Measurements from ENCODE around the gene NUDCD3.
"Not testable (repeated sequence)": the region's sequence is repeated elsewhere in the genome, so short reads cannot be mapped to it uniquely, and the experiment has no call there.

NUDCD3 gene

DNA sequence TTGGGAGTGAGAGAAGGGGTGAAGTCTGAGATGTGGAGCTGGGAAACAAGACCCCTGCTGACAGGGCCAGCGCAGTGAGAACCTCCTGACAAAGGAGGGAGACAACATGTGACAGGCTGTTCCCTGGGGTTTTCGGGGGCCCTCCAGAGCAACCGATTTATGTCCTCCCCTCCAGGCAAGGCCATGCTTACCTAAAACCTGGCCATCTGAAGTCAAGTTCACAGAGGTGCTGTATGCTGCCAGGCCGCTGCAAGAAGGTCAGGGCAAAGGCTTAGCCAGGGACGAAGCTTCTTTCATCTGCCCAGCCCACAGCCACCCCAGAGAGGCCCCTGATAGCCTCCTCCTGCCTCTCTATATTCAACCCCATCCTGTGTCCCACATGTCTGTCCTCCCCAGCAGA is 30.1 kb upstream of the NUDCD3 start:
- in situ Hi-C loops (cut with HindIII; ENCODE audit: low pct_ligation_motif_present, low pct_unique_long_range_greater_than_20kb, low sequenced_read_pairs), result no loop called here
- no peak for DNase-seq

- no peak for DNase-seq
- in situ Hi-C loops (cut with HindIII; ENCODE audit: low pct_ligation_motif_present, low pct_unique_long_range_greater_than_20kb, low sequenced_read_pairs), result no loop called here
Observed at GRCh38 chr7:44519546-44519945, 29.1 kb upstream of the NUDCD3 start.

- no peak for DNase-seq
- in situ Hi-C loops (cut with HindIII; ENCODE audit: low pct_ligation_motif_present, low pct_unique_long_range_greater_than_20kb, low sequenced_read_pairs), result no loop called here
Observed at GRCh38 chr7:44518761-44519160, 28.3 kb upstream of the NUDCD3 start.

DNA sequence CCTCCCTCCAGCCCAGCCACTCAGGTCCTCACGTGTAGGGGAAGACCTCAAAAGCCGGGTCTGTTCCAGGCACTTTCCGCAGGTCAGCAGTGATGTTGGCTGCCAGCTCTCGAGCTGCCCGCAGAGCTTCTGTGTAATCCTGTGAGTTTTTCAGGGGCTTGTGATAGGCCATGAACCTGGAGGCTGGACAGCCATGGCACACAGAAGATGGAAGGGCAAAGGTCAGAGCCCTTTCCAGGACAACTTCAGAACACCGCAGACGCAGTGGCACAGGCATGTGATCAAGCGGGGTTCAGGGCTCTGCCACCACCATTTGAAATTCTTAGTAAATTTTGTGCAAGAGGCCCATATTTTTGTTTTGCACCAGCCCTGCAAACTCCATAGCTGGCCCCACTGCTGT is 26.7 kb upstream of the NUDCD3 start:
- in situ Hi-C loops (cut with HindIII; ENCODE audit: low pct_ligation_motif_present, low pct_unique_long_range_greater_than_20kb, low sequenced_read_pairs), result no loop called here
- DNase-seq, result no peak

- in situ Hi-C loops (cut with HindIII; ENCODE audit: low pct_ligation_motif_present, low pct_unique_long_range_greater_than_20kb, low sequenced_read_pairs), result no loop called here
- DNase-seq, result no peak
Observed at GRCh38 chr7:44515590-44516268, 25.3 kb upstream of the NUDCD3 start.

DNA sequence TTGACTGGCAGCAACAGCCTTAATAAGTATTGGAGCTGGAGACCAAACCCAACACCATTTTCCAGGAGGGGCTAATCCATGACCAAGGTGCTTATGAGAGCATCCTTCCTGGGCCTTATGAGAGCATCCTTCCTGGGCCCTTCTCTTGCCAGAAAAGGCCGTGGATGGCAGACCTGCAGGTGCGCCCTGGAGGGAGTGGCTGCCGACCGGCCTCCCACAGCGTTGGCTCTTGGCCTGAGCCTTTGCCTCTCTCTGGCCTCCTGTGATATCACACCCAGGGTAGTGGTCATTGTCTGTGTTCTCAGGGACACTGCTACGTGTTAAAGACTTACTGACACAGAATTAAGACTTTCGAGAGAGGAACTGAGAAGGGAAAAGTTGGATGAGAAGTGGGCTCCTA is 22.3 kb upstream of the NUDCD3 start:
- DNase-seq, result no peak
- in situ Hi-C loops (cut with HindIII; ENCODE audit: low pct_ligation_motif_present, low pct_unique_long_range_greater_than_20kb, low sequenced_read_pairs), result no loop called here

DNA sequence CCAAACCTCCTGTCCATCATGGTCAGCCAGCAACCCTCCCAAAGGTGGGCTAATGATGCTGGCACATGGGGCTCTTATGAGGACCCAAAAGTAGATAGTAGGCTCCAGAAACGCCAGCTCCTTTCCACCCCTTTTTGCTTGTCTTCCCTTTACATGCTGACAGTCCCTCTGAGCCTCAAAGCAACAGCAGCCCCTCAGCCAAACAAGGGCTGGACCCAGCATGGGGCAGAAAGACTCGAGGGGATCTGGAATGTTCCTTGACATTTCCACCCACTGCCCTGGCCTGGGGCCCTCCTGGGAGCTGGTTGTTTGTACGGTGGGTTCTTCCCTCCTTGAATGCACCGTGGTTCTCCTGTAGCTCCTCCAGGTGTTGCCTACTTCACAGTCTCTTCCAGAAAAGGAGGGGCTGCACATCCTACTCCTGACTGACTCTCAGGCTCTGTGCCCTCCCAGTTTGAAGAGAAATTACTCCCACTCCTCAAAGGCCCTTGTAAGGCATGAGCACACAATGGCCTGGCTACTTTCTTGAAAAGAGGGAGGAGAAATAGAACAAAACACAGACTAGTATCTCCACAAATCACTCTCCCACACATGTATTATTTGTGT is 21.5 kb upstream of the NUDCD3 start:
- in situ Hi-C loops (cut with HindIII; ENCODE audit: low pct_ligation_motif_present, low pct_unique_long_range_greater_than_20kb, low sequenced_read_pairs), result no loop called here
- no peak for DNase-seq

DNA sequence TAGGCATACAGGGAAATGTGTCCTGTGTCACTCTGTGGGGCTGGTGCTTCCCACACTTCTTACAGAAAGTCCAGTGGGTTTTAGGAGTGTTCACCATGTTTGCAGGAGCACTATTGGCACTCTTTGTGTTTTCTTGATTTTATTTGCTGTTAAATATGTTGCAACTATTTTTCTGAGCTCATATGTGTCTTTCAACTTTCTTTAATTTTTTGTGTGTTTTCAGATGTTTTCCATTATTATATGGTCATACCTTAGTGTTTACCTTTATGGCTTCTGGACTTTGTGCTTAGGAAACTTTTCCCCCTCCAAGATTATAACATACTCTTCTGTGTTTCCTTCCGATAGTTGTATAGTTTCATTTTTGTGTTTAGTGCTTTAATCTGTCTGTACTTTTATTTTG is 20.8 kb upstream of the NUDCD3 start:
- DNase-seq, result no peak
- in situ Hi-C loops (cut with HindIII; ENCODE audit: low pct_ligation_motif_present, low pct_unique_long_range_greater_than_20kb, low sequenced_read_pairs), result no loop called here

- no peak for DNase-seq
- in situ Hi-C loops (cut with HindIII; ENCODE audit: low pct_ligation_motif_present, low pct_unique_long_range_greater_than_20kb, low sequenced_read_pairs), result no loop called here
Observed at GRCh38 chr7:44508328-44509030, 18.0 kb upstream of the NUDCD3 start.

- in situ Hi-C loops (cut with HindIII; ENCODE audit: low pct_ligation_motif_present, low pct_unique_long_range_greater_than_20kb, low sequenced_read_pairs), result not testable (repeated sequence)
Observed at GRCh38 chr7:44506592-44507288, 16.3 kb upstream of the NUDCD3 start.

GRCh38 chr7:44505595-44505994 is 15.1 kb upstream of the NUDCD3 start:
- in situ Hi-C loops (cut with HindIII; ENCODE audit: low pct_ligation_motif_present, low pct_unique_long_range_greater_than_20kb, low sequenced_read_pairs), result no loop called here
- DNase-seq, result no peak

More at GRCh38 chr7:44506592-44507288, 16.3 kb upstream of the NUDCD3 start:
- not testable (repeated sequence) for DNase-seq

DNA sequence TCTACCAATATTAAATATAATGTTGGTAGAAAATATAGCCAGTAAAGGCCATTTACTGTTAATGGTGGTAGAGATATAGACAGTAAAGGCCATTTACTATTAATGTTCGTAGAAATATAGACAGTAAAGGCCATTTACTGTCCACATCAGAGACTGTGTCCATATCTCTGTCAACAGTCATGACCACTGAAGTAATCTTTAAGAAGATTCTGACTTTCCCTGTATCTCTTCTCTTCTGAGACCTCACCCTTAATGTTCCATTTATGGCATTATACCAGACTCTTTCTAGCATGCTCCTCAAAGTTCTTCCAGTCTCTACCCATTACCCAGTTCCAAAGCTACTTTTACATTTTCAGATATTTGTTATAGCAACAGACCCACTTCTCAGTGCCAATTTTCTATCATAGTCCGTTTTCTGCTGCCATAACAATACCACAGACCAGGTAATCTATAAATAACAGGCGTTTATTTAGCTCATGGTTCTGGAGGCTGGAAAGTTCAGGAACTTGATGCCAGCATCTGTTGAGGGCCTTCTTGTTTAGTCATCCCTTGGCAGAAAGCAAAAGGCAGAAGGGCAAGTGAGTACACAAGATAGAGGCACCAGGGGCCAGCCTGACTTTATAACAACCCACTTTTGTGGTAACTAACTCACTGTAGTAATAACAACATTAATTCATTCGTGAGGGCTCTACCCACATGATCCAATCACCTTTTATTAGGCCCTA is 7.9 kb upstream of the NUDCD3 start:
- DNase-seq, result no peak
- in situ Hi-C loops (cut with HindIII; ENCODE audit: low pct_ligation_motif_present, low pct_unique_long_range_greater_than_20kb, low sequenced_read_pairs), result no loop called here

DNA sequence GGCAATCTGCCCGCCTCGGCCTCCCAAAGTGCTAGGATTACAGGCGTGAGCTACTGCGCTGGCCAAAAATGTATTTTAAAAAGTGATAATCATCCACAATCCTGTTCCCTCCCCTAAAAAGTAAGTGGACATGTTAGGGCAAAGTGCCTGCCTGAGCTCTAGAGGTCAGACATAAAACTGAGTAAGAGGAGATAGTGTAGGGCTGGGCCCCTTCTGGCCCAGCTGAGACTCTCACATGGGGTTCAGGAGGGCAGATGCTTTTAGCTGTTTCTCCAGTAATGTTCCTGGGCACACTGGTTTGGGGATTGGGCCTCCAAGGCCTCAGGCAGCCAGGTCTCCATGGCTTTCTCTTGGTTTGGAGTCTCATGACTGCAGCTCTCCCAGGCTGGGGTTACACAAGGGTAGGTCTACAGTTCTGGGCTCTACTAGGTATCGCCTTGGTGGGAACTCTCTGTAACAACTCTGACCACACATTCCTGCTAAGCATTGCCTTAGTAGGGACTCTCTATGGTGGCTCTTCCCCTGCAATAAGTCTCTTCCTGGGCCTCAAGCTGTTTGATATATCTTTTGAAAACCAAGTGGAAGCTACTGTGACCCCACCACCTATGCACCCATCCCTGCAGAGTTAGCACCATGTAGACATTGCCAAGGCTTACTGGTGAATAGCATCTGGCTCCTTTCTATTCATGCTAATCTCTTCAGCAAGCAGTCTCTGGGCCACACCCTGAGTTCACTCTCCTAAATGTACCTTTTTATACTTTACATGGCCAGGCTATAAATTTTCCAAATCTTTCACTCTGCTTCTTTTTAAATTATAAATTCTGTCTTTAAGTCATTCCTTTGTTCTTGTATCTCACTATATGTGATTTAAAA is 6.9 kb upstream of the NUDCD3 start:
- in situ Hi-C loops (cut with HindIII; ENCODE audit: low pct_ligation_motif_present, low pct_unique_long_range_greater_than_20kb, low sequenced_read_pairs), result no loop called here
- DNase-seq, result no peak

DNA sequence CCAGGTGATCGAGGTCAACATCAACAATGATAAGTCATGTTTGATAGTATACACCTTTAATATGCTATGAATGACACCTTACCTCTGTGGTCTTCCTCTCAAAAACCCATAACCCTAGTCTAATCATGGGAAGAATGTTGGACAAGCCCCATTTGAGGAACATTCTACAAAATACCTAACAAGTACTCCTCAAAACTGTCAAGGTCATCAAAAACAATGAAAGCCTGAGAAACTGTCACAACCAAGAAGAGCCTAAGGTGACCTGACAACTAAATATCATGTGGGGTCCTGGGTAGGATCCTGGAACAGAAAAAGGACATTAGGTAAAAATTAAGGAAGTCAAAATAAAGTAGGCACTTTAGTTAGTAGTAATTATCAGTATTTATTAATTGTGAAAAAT is 5.9 kb upstream of the NUDCD3 start:
- DNase-seq, result no peak
- in situ Hi-C loops (cut with HindIII; ENCODE audit: low pct_ligation_motif_present, low pct_unique_long_range_greater_than_20kb, low sequenced_read_pairs), result no loop called here

DNA sequence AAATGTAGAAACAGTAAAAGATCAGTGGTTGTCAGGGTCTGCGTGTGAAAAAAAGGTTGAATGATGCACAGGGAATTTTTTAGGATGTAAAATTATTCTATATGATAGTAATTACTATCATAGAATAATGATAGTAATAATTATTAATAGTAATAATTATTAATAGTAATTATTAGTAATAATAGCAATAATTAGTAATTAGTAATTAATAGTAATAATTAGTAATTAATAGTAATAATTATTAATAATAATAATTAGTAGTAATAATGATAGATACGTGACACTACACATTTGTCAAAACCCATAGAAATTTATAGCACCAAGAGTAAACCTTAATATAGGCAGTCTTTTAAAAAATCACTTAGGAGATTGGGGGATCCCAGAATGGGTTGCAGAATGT is 4.5 kb upstream of the NUDCD3 start:
- in situ Hi-C loops (cut with HindIII; ENCODE audit: low pct_ligation_motif_present, low pct_unique_long_range_greater_than_20kb, low sequenced_read_pairs), result no loop called here

GRCh38 chr7:44491229-44491628 is 771 bp upstream of the NUDCD3 start:
- no peak for DNase-seq
- in situ Hi-C loops (cut with HindIII; ENCODE audit: low pct_ligation_motif_present, low pct_unique_long_range_greater_than_20kb, low sequenced_read_pairs), result no loop called here

More for the DNA sequence above, 4.5 kb upstream of the NUDCD3 start:
- no peak for DNase-seq

- DNase-seq, result peak; percentile 38
- in situ Hi-C loops (cut with HindIII; ENCODE audit: low pct_ligation_motif_present, low pct_unique_long_range_greater_than_20kb, low sequenced_read_pairs), result no loop called here
Observed at GRCh38 chr7:44489955-44490350, 505 bp downstream of the NUDCD3 start.

GRCh38 chr7:44488955-44489354 is 1.5 kb downstream of the NUDCD3 start:
- in situ Hi-C loops (cut with HindIII; ENCODE audit: low pct_ligation_motif_present, low pct_unique_long_range_greater_than_20kb, low sequenced_read_pairs), result no loop called here
- DNase-seq, result no peak

Measured in ACHN (cell line).